Neuronal stem cell (in vitro differentiated cells): ENCODE measurements around the gene C15orf39.

Source experiments
- DNase-seq: peaks from one replicate; pipeline ENCODE4 v3.0.0-alpha.2; 2013; ENCODE audit warnings: low spot score
- H2AFZ ChIP-seq: one replicate; pipeline ENCODE4 v1.6.1; 2013; ENCODE audit warnings: mild to moderate bottlenecking, low read length, inconsistent platforms
- H2AK5ac ChIP-seq: 2 replicates; pipeline ENCODE4 v1.6.1; 2013; ENCODE audit warnings: low read depth, mild to moderate bottlenecking, inconsistent platforms, low read length, moderate library complexity, mixed read lengths
- H2BK120ac ChIP-seq: 2 replicates; pipeline ENCODE4 v1.6.1; 2013; ENCODE audit warnings: low read depth, mild to moderate bottlenecking, inconsistent platforms, low read length, moderate library complexity, mixed read lengths
- H2BK12ac ChIP-seq: one replicate; pipeline ENCODE4 v1.6.1; 2013; ENCODE audit warnings: low read length, inconsistent platforms
- H2BK15ac ChIP-seq: 2 replicates; pipeline ENCODE4 v1.6.1; 2013; ENCODE audit warnings: mild to moderate bottlenecking, low read length, inconsistent platforms, mixed read lengths
- H2BK5ac ChIP-seq: one replicate; pipeline ENCODE4 v1.6.1; 2013; ENCODE audit warnings: inconsistent platforms, mild to moderate bottlenecking, low read length, moderate library complexity
- H3K14ac ChIP-seq: one replicate; pipeline ENCODE4 v1.6.1; 2013; ENCODE audit warnings: low read length, inconsistent platforms
- H3K18ac ChIP-seq: 2 replicates; pipeline ENCODE4 v1.6.1; 2013; ENCODE audit warnings: low read length, inconsistent platforms
- H3K23ac ChIP-seq: 2 replicates; pipeline ENCODE4 v1.6.1; 2013; ENCODE audit warnings: low read depth, mild to moderate bottlenecking, mixed read lengths, low read length, inconsistent platforms; ENCODE audit not compliant: poor library complexity
- H3K27ac ChIP-seq: replicated peaks from 3 replicates; pipeline ENCODE4 v1.5.1; 2013; ENCODE audit warnings: low read length, inconsistent platforms
- H3K27me3 ChIP-seq, 3 experiments: 2 replicates each; pipeline ENCODE4 v1.6.1; 2013; ENCODE audit warnings: low read length in 3 of 3, mild to moderate bottlenecking in 2 of 3, inconsistent platforms in 1 of 3, low read depth in 1 of 3, mixed read lengths in 1 of 3, moderate library complexity in 1 of 3; ENCODE audit not compliant: control insufficient read depth in 3 of 3, insufficient read depth in 3 of 3
- H3K36me3 ChIP-seq, 2 donors: replicated peaks in 1 of 2; 2 replicates each; pipeline ENCODE4 v1.6.1; 2013; ENCODE audit warnings: low read length in 2 of 2; ENCODE audit not compliant: control insufficient read depth in 2 of 2, insufficient read depth in 2 of 2
- H3K4ac ChIP-seq: 2 replicates; pipeline ENCODE4 v1.6.1; 2013; ENCODE audit warnings: inconsistent platforms, mild to moderate bottlenecking, low read length, moderate library complexity
- H3K4me1 ChIP-seq, 2 donors: 1 replicate in 1 of 2; 2 replicates in 1 of 2; pipeline ENCODE4 v1.6.1; 2013; ENCODE audit warnings: low read length in 2 of 2, low read depth in 1 of 2; ENCODE audit not compliant: control insufficient read depth in 2 of 2, insufficient read depth in 1 of 2
- H3K4me2 ChIP-seq: one replicate; pipeline ENCODE4 v1.6.1; 2013; ENCODE audit warnings: mild to moderate bottlenecking, low read length, inconsistent platforms; ENCODE audit not compliant: insufficient read depth, poor library complexity, severe bottlenecking
- H3K4me3 ChIP-seq, 2 donors: 2 replicates each; pipeline ENCODE4 v1.5.1; 2013; ENCODE audit warnings: low read length in 2 of 2, mild to moderate bottlenecking in 2 of 2, inconsistent platforms in 1 of 2, moderate library complexity in 1 of 2
- H3K79me1 ChIP-seq: one replicate; pipeline ENCODE4 v1.6.1; 2013; ENCODE audit warnings: low read depth, mild to moderate bottlenecking, inconsistent platforms, low read length, moderate library complexity
- H3K9ac ChIP-seq: one replicate; pipeline ENCODE4 v1.6.1; 2013; ENCODE audit warnings: mild to moderate bottlenecking, low read depth, low read length, inconsistent platforms; ENCODE audit not compliant: poor library complexity
- H3K9me3 ChIP-seq, 2 donors: replicated peaks in 1 of 2; 2 replicates each; pipeline versions ENCODE3 to v1.6.1; 2013; ENCODE audit warnings: low read length in 2 of 2, mild to moderate bottlenecking in 2 of 2, inconsistent platforms in 1 of 2, low read depth in 1 of 2, mixed read lengths in 1 of 2, moderate library complexity in 1 of 2; ENCODE audit not compliant: control insufficient read depth in 2 of 2, insufficient read depth in 1 of 2
- H4K8ac ChIP-seq: one replicate; pipeline ENCODE4 v1.6.1; 2013; ENCODE audit warnings: low read depth, mild to moderate bottlenecking, inconsistent platforms, low read length, moderate library complexity
- H4K91ac ChIP-seq: one replicate; pipeline ENCODE4 v1.6.1; 2013; ENCODE audit warnings: low read length, low read depth, mild to moderate bottlenecking, inconsistent platforms; ENCODE audit not compliant: poor library complexity
- WGBS, 2 donors: extraction: QIAGEN DNeasy Blood & Tissue Kit; methylation state at CpG; one replicate each; pipeline ENCODE4 v1.1.7; 2013; ENCODE audit warnings: missing lambda C conversion rate in 2 of 2, mixed read lengths in 1 of 2; ENCODE audit not compliant: insufficient read length in 2 of 2, insufficient replicate concordance in 1 of 2; ENCODE audit errors: extremely low coverage in 2 of 2; 5-methylcytosine and 5-hydroxymethylcytosine counted together

The C15orf39 gene

GRCh38 chr15:75209289-75209676, 7.6 kb downstream of the C15orf39 start:
- Histone ChIP-seq H3K9me3 (no peaks in the 10 kb centered on the region), H3K36me3 (peaks cover 44 to 79% of the 10 kb centered on the region in 2 donors), H4K91ac (no peak overlapping the region), H3K18ac (no peak overlapping the region), H3K27ac (no peak overlapping the region), H3K4me1 (peaks cover 0 to 2% of the 10 kb centered on the region in 2 donors), H3K23ac (no peak overlapping the region), H2BK5ac (no peak overlapping the region), H3K4ac (no peak overlapping the region), H3K9ac (no peak overlapping the region), H4K8ac (no peak overlapping the region), H2AFZ (no peak overlapping the region), H3K4me3 (no peak overlapping the region), H2AK5ac (no peak overlapping the region), H3K14ac (no peak overlapping the region), H2BK15ac (no peak overlapping the region), H3K27me3 (no peaks in the 10 kb centered on the region), H2BK12ac (no peak overlapping the region), H3K4me2 (no peak overlapping the region), H3K79me1 (peaks cover 12% of the 10 kb centered on the region), H2BK120ac (no peak overlapping the region)
- WGBS, 2 donors, result no CpG with 5 or more reads among the region's 8 CpGs
- no peak for DNase-seq

GRCh38 chr15:75210811-75211230, 9.1 kb downstream of the C15orf39 start:
- Histone ChIP-seq H3K4ac (no peak overlapping the region), H2AK5ac (no peak overlapping the region), H3K4me1 (no peaks in the 10 kb centered on the region), H3K18ac (no peak overlapping the region), H3K27ac (no peak overlapping the region), H3K79me1 (peaks cover 14% of the 10 kb centered on the region), H3K9me3 (no peaks in the 10 kb centered on the region), H3K23ac (no peak overlapping the region), H3K4me3 (no peak overlapping the region), H3K4me2 (no peak overlapping the region), H2BK5ac (no peak overlapping the region), H3K36me3 (peaks cover 44 to 78% of the 10 kb centered on the region in 2 donors), H4K8ac (no peak overlapping the region), H3K14ac (no peak overlapping the region), H3K9ac (no peak overlapping the region), H2BK15ac (no peak overlapping the region), H2BK120ac (no peak overlapping the region), H4K91ac (no peak overlapping the region), H2BK12ac (no peak overlapping the region), H2AFZ (no peak overlapping the region), H3K27me3 (no peaks in the 10 kb centered on the region)
- no peak for DNase-seq
- no CpG with 5 or more reads among the region's 7 CpGs for WGBS, 2 donors

GRCh38 chr15:75211436-75212199, 9.9 kb downstream of the C15orf39 start:
- Histone ChIP-seq H3K4me1 (no peaks in the 10 kb centered on the region), H3K27me3 (no peaks in the 10 kb centered on the region), H4K8ac (no peak overlapping the region), H2AFZ (no peak overlapping the region), H3K4me2 (no peak overlapping the region), H3K4me3 (no peak overlapping the region), H3K79me1 (peaks cover 10% of the 10 kb centered on the region), H3K14ac (no peak overlapping the region), H4K91ac (no peak overlapping the region), H2AK5ac (no peak overlapping the region), H3K18ac (no peak overlapping the region), H2BK12ac (no peak overlapping the region), H3K36me3 (peaks cover 39 to 70% of the 10 kb centered on the region in 2 donors), H2BK15ac (no peak overlapping the region), H3K27ac (no peak overlapping the region), H3K4ac (no peak overlapping the region), H3K23ac (no peak overlapping the region), H2BK5ac (no peak overlapping the region), H3K9me3 (no peaks in the 10 kb centered on the region), H3K9ac (no peak overlapping the region), H2BK120ac (no peak overlapping the region)
- no peak for DNase-seq
- no CpG with 5 or more reads among the region's 9 CpGs for WGBS, 2 donors

GRCh38 chr15:75212200-75212858, 10.6 kb downstream of the C15orf39 start:
- no peak overlapping the region for H2AK5ac ChIP-seq
- no CpG with 5 or more reads among the region's 7 CpGs for WGBS, 2 donors
- no peak overlapping the region for H4K91ac ChIP-seq
- H3K14ac ChIP-seq, result no peak overlapping the region
- no peak overlapping the region for H2BK15ac ChIP-seq
- H2BK12ac ChIP-seq, result no peak overlapping the region
- no peak overlapping the region for H3K23ac ChIP-seq
- no peak overlapping the region for H2AFZ ChIP-seq
- no peak overlapping the region for H2BK5ac ChIP-seq
- H2BK120ac ChIP-seq, result no peak overlapping the region
- H3K27me3 ChIP-seq, result no peaks in the 10 kb centered on the region
- H3K79me1 ChIP-seq, result peaks cover 10% of the 10 kb centered on the region
- peaks cover 39 to 64% of the 10 kb centered on the region in 2 donors for H3K36me3 ChIP-seq
- H3K4ac ChIP-seq, result no peak overlapping the region
- H4K8ac ChIP-seq, result no peak overlapping the region
- no peaks in the 10 kb centered on the region for H3K9me3 ChIP-seq
- no peaks in the 10 kb centered on the region for H3K4me1 ChIP-seq
- H3K4me2 ChIP-seq, result no peak overlapping the region
- DNase-seq, result no peak
- no peak overlapping the region for H3K4me3 ChIP-seq
- H3K18ac ChIP-seq, result no peak overlapping the region
- no peak overlapping the region for H3K27ac ChIP-seq
- H3K9ac ChIP-seq, result no peak overlapping the region
